Stimulated activated memory B cell treated with anti-CD40 and anti-IgM and Interleukin-4, amounts not matched to agents 10 μg/mL and 1 μg/mL and 100 μg/mL, for 72 hours (primary cell): Measurements from ENCODE around the gene LRRC8E.
"Not testable (repeated sequence)": the region's sequence is repeated elsewhere in the genome, so short reads cannot be mapped to it uniquely, and the experiment has no call there.

Experiments
- ATAC-seq: fragments of 150-1000 bp; cut with Tn5 transposase; 2 replicates; pipeline ENCODE4 v1.10.0; 2021
- H3K27ac Mint-ChIP-seq: one replicate; pipeline ENCODE4 v1.8.0; 2022; ENCODE audit warnings: mild to moderate bottlenecking, mixed read lengths
- H3K27me3 Mint-ChIP-seq: one replicate; pipeline ENCODE4 v1.8.0; 2022; ENCODE audit warnings: mixed read lengths
- H3K36me3 Mint-ChIP-seq: one replicate; pipeline ENCODE4 v1.8.0; 2022; ENCODE audit warnings: mixed read lengths
- H3K4me1 Mint-ChIP-seq: one replicate; pipeline ENCODE4 v1.8.0; 2022; ENCODE audit warnings: mixed read lengths
- H3K4me3 Mint-ChIP-seq: one replicate; pipeline ENCODE4 v1.8.0; 2022; ENCODE audit warnings: mild to moderate bottlenecking, moderate library complexity, mixed read lengths
- H3K9me3 Mint-ChIP-seq: one replicate; pipeline ENCODE4 v1.8.0; 2022; ENCODE audit warnings: mixed read lengths

Gene LRRC8E

GRCh38 chr19:7921967-7922835, 33.9 kb downstream of the LRRC8E start:
- H3K4me3 Mint-ChIP-seq: no peak overlapping the region
- peaks cover 23% of the 10 kb centered on the region for H3K27me3 Mint-ChIP-seq
- no peaks in the 10 kb centered on the region for H3K9me3 Mint-ChIP-seq
- peaks cover 56% of the 10 kb centered on the region for H3K4me1 Mint-ChIP-seq
- no peak for ATAC-seq
- no peak overlapping the region for H3K27ac Mint-ChIP-seq
- peaks cover 15% of the 10 kb centered on the region for H3K36me3 Mint-ChIP-seq

- Mint-ChIP-seq H3K4me3 (peak overlapping the region; percentile 25), H3K9me3 (no peaks in the 10 kb centered on the region), H3K4me1 (peaks cover 50% of the 10 kb centered on the region), H3K27ac (peak overlapping the region; percentile 3), H3K27me3 (peaks cover 19% of the 10 kb centered on the region), H3K36me3 (peaks cover 19% of the 10 kb centered on the region)
- ATAC-seq: no peak
Measured at GRCh38 chr19:7922836-7923195, 34.5 kb downstream of the LRRC8E start.

GRCh38 chr19:7923295-7924191, 35.2 kb downstream of the LRRC8E start:
- Mint-ChIP-seq H3K4me3 (peak overlapping the region; percentile 25), H3K27me3 (peaks cover 12% of the 10 kb centered on the region), H3K36me3 (peaks cover 20% of the 10 kb centered on the region), H3K9me3 (no peaks in the 10 kb centered on the region), H3K4me1 (peaks cover 43% of the 10 kb centered on the region), H3K27ac (peak overlapping the region; percentile 3)
- ATAC-seq: no peak

- Mint-ChIP-seq H3K4me3 (peak overlapping the region; percentile 50), H3K27me3 (peaks cover 9% of the 10 kb centered on the region), H3K36me3 (peaks cover 20% of the 10 kb centered on the region), H3K4me1 (peaks cover 47% of the 10 kb centered on the region), H3K27ac (no peak overlapping the region), H3K9me3 (no peaks in the 10 kb centered on the region)
- ATAC-seq: no peak
Measured at GRCh38 chr19:7924241-7924640, 35.9 kb downstream of the LRRC8E start.

GRCh38 chr19:7924651-7925170, 36.4 kb downstream of the LRRC8E start:
- Mint-ChIP-seq H3K36me3 (peaks cover 20% of the 10 kb centered on the region), H3K9me3 (no peaks in the 10 kb centered on the region), H3K4me1 (peaks cover 47% of the 10 kb centered on the region), H3K27ac (no peak overlapping the region), H3K27me3 (peaks cover 5% of the 10 kb centered on the region), H3K4me3 (peak overlapping the region; percentile 41)
- ATAC-seq: no peak

GRCh38 chr19:7925171-7925851, 37.0 kb downstream of the LRRC8E start:
- H3K27ac Mint-ChIP-seq: no peak overlapping the region

GRCh38 chr19:7926021-7926726, 37.9 kb downstream of the LRRC8E start, which contains the start of gene CTXN1:
Gene CTXN1, minus strand, starts transcription at chr19:7926135. Its CDS starts 597 bp downstream, at chr19:7925538.
- Mint-ChIP-seq H3K4me1 (peaks cover 36% of the 10 kb centered on the region), H3K4me3 (peak within 1 kb of the TSS; percentile 77), H3K27me3 (no peaks in the 10 kb centered on the region), H3K27ac (no peak within 1 kb of the TSS), H3K9me3 (no peaks in the 10 kb centered on the region), H3K36me3 (peaks cover 26% of the 10 kb centered on the region)
- ATAC-seq: peak; percentile 59

More at GRCh38 chr19:7925171-7925851, 37.0 kb downstream of the LRRC8E start:
- ATAC-seq: peak; percentile 2
- Mint-ChIP-seq H3K9me3 (no peaks in the 10 kb centered on the region), H3K36me3 (peaks cover 20% of the 10 kb centered on the region), H3K4me3 (peak overlapping the region; percentile 76), H3K27me3 (no peaks in the 10 kb centered on the region), H3K4me1 (peaks cover 43% of the 10 kb centered on the region)

GRCh38 chr19:7926727-7927604, 38.7 kb downstream of the LRRC8E start:
- ATAC-seq: no peak
- Mint-ChIP-seq H3K27me3 (no peaks in the 10 kb centered on the region), H3K27ac (no peak overlapping the region), H3K4me1 (peaks cover 28% of the 10 kb centered on the region), H3K36me3 (peaks cover 32% of the 10 kb centered on the region), H3K9me3 (no peaks in the 10 kb centered on the region), H3K4me3 (peak overlapping the region; percentile 77)

- Mint-ChIP-seq H3K36me3 (peaks cover 32% of the 10 kb centered on the region), H3K9me3 (no peaks in the 10 kb centered on the region), H3K4me1 (peaks cover 24% of the 10 kb centered on the region), H3K27ac (no peak overlapping the region), H3K4me3 (no peak overlapping the region), H3K27me3 (no peaks in the 10 kb centered on the region)
- no peak for ATAC-seq
Measured at GRCh38 chr19:7927605-7928333, 39.5 kb downstream of the LRRC8E start.

GRCh38 chr19:7928334-7928706, 40.0 kb downstream of the LRRC8E start:
- no peak overlapping the region for H3K4me3 Mint-ChIP-seq
- peaks cover 26% of the 10 kb centered on the region for H3K36me3 Mint-ChIP-seq
- peaks cover 20% of the 10 kb centered on the region for H3K4me1 Mint-ChIP-seq
- H3K27ac Mint-ChIP-seq: no peak overlapping the region
- H3K9me3 Mint-ChIP-seq: no peaks in the 10 kb centered on the region
- no peak for ATAC-seq
- H3K27me3 Mint-ChIP-seq: no peaks in the 10 kb centered on the region

- peaks cover 17% of the 10 kb centered on the region for H3K4me1 Mint-ChIP-seq
Measured at GRCh38 chr19:7928741-7929701, 40.7 kb downstream of the LRRC8E start.

GRCh38 chr19:7930030-7930429, 41.7 kb downstream of the LRRC8E start:
- not testable (repeated sequence) for H3K27me3 Mint-ChIP-seq, H3K9me3 Mint-ChIP-seq, ATAC-seq, H3K27ac Mint-ChIP-seq, H3K4me3 Mint-ChIP-seq
- Mint-ChIP-seq H3K36me3 (peaks cover 31% of the 10 kb centered on the region), H3K4me1 (peaks cover 17% of the 10 kb centered on the region)

More at GRCh38 chr19:7928741-7929701, 40.7 kb downstream of the LRRC8E start:
- no peaks in the 10 kb centered on the region for H3K9me3 Mint-ChIP-seq
- H3K36me3 Mint-ChIP-seq: peaks cover 25% of the 10 kb centered on the region
- H3K27me3 Mint-ChIP-seq: no peaks in the 10 kb centered on the region
- peak; percentile 37 for ATAC-seq
- no peak overlapping the region for H3K4me3 Mint-ChIP-seq
- H3K27ac Mint-ChIP-seq: no peak overlapping the region
